ENCODE data around the gene TNRC18.

DNA sequence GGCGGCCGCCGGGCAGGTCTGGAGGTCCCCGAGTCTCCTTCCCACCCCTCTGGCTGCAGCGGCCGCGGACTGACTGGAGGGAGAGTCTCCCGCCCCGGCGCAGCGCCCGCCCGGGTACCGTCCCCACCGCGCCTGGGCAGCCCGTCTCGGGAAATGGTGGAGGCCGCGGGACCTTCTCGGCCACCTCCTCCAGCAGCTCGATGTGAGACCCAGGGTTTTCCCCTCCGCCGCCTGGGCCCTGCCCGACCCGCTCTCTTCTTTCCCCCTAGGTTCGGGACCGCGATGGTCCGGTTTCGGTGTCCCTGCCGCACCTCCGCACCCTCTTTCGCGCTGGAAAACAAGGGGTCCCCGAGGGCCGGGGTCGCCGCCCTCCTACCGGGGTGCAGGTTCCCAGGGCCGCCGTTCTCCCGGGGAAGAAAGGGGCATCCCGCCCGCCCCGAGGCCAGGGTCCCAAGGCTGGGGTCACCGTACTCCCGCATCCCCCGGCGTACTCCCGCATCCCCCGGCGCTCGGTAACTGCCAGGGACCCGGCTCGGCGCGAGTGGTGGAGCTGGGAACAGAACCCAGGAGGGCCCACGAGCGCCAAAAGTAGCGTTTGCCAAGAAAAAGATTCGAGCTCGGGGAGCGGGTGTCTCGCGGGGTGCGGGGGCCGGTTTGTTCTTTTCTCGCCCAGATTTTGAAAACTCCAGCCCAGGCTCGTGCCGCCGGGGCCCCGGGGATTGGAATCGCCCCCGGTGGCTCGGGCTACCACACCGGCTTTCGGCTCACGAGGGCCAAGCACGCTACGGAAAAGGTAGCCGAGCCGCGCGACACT is 3.4 kb downstream of the TNRC18 start:
- TF ChIP-seq CTCF (IDR thresholded peaks at IDR 0.05) (no peak), POLR2A (IDR thresholded peaks at IDR 0.05) (peak in 1 of 2 donors; percentile 10), POLR2AphosphoS5 (IDR thresholded peaks at IDR 0.05) (no peak)
